WI38 (cell line): ENCODE measurements around the gene ETV1.

ENCODE experiments used
- H3K4me3 ChIP-seq: 2 replicates; pipeline ENCODE4 v1.5.1; 2011; ENCODE audit warnings: low read depth, mild to moderate bottlenecking, control low read depth, low read length
- TF ChIP-seq, protein P1 (sequence below): IDR thresholded peaks from 2 replicates; pipeline ENCODE4 v1.5.1; 2012; ENCODE audit warnings: low read depth, mild to moderate bottlenecking, control low read depth, low read length

Gene ETV1

DNA sequence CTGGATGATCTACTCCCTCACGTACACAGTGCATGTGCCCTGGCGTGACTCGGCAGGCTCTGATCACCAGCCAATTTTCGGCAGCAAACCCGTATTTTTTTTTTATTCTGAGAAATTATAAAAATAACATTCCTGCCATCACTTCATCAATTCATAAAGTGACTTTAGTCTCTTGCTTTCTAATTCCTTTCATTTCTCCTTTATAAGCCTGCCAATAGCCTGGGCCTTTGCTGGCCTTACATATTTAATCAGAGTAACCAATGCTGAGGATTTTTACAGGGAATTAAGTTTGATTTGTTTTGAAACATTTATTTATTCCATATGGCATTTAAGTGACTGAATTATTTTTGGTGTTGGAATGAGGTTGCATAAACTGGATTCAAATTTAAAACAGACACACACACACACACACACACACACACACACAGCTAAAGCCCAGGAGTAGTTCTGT, 140.8 kb downstream of the ETV1 start:
- no peak overlapping the region for H3K4me3 ChIP-seq
- TF ChIP-seq, protein P1, sequence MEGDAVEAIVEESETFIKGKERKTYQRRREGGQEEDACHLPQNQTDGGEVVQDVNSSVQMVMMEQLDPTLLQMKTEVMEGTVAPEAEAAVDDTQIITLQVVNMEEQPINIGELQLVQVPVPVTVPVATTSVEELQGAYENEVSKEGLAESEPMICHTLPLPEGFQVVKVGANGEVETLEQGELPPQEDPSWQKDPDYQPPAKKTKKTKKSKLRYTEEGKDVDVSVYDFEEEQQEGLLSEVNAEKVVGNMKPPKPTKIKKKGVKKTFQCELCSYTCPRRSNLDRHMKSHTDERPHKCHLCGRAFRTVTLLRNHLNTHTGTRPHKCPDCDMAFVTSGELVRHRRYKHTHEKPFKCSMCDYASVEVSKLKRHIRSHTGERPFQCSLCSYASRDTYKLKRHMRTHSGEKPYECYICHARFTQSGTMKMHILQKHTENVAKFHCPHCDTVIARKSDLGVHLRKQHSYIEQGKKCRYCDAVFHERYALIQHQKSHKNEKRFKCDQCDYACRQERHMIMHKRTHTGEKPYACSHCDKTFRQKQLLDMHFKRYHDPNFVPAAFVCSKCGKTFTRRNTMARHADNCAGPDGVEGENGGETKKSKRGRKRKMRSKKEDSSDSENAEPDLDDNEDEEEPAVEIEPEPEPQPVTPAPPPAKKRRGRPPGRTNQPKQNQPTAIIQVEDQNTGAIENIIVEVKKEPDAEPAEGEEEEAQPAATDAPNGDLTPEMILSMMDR = no peak

- TF ChIP-seq, protein P1 = no peak
- H3K4me3 ChIP-seq = no peak overlapping the region
Observed at GRCh38 chr7:13846386-13846785, 143.1 kb downstream of the ETV1 start.

GRCh38 chr7:13845601-13846000, 143.9 kb downstream of the ETV1 start:
- TF ChIP-seq, protein P1 = no peak

DNA sequence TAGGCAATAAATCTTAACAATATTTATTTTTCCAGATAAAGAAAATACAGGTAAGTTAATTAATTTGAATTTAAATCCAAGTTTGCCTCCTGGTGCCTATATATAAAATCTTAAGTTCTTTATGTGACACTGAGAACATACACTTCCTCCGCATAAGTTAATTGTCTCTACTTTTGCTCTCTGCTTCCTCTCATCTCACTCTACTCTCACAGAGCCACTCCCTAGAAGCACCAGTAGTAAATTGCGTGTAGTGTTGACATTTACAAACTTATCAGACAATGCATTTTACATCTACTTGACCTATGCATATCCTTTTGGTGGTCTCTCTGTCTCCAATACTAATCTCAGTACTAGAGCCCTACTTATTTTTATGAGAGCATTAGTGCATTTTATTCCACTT, 144.5 kb downstream of the ETV1 start:
- H3K4me3 ChIP-seq = no peak overlapping the region
- TF ChIP-seq, protein P1 = no peak

More at GRCh38 chr7:13845601-13846000, 143.9 kb downstream of the ETV1 start:
- H3K4me3 ChIP-seq = no peak overlapping the region

DNA sequence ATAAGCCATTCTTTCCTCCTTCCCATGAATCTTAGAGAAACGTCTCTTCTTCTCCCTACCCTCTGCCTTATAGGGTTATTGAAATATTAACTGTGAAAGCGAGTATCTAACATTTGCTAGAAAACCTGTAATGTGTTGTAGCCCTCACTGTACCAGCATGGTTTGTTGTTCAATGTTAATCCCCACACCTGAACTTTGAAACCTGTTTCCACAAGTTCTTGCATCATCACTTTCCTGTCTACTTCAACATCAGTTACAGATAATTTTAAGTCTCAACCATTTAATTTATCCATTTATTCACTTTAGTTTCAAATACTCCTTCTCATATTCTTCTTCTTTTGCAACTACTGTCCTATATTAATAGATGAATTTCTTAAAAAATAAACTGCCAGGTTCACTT, 148.2 kb downstream of the ETV1 start:
- TF ChIP-seq, protein P1 = no peak
- H3K4me3 ChIP-seq = no peak overlapping the region
